H1 (cell line): Measurements from ENCODE around the gene GFPT1. TPM values are rescaled to one million over a fixed set of nuclear protein-coding genes. Genes with fewer than 3 reads are reported as not detected.

Experiments
- BCL11A ChIP-seq, 2 experiments: IDR thresholded peaks; one replicate each; pipeline ENCODE4 v1.6.1; 2011; ENCODE audit warnings: low read depth in 2 of 2, low read length in 2 of 2, mild to moderate bottlenecking in 2 of 2
- CEBPB ChIP-seq: IDR thresholded peaks from 2 replicates; pipeline ENCODE4 v1.6.1; 2012; ENCODE audit warnings: low read depth, low read length
- CREB1 ChIP-seq: IDR thresholded peaks from 2 replicates; pipeline ENCODE4 v1.6.1; 2012; ENCODE audit warnings: inconsistent platforms
- EZH2 ChIP-seq: fragments of 200-600 bp; sonication (generic); IDR thresholded peaks from 2 replicates; pipeline ENCODE4 v1.7.1; 2012; ENCODE audit warnings: low read depth, mild to moderate bottlenecking, moderate library complexity, low read length, inconsistent platforms; ENCODE audit not compliant: severe bottlenecking
- HDAC2 ChIP-seq, 2 experiments: fragments of 300-600 bp in 1 of 2; sonication (generic) in 1 of 2; IDR thresholded peaks; 2 replicates each; pipeline ENCODE4 v1.6.1; 2011 to 2012; ENCODE audit warnings: low read depth in 2 of 2, low read length in 2 of 2, mild to moderate bottlenecking in 2 of 2, moderate library complexity in 2 of 2, borderline replicate concordance in 1 of 2, inconsistent platforms in 1 of 2
- POU5F1 ChIP-seq: IDR thresholded peaks from 2 replicates; pipeline ENCODE4 v1.6.1; 2011; ENCODE audit warnings: low read depth, mild to moderate bottlenecking, low read length, moderate library complexity
- polyA plus RNA-seq, 7 experiments: library from polyadenylated mRNA; depleted of rRNA in 3 of 7; stranded (reverse) in 5 of 7; unstranded in 2 of 7; fragments of >200 nt in 5 of 7; fragments of 200-250 nt in 2 of 7; gene quantifications; 1 replicate in 5 of 7; 2 replicates in 1 of 7; 4 replicates in 1 of 7; pipeline versions ENCODE4 v1.2.1 to v1.2.3, GENCODE V29; 2011 to 2013; ENCODE audit warnings: missing spikeins in 2 of 7, mixed read lengths in 2 of 7
- total RNA-seq: library from RNA; stranded (reverse); fragmentation: NEBNext Ultra II Directional; extraction: Animal tissue kit (Norgen Biotek cat#: 25700); gene quantifications from 2 replicates; pipeline ENCODE4 v1.2.1, GENCODE V29; 2021

GFPT1 gene
- total and polyA plus RNA-seq, 2 of the 8 experiments (the other 6 are each of a cell fraction or from before 2014, with no cell fraction given): 13.3 to 76.2 TPM

GRCh38 chr2:69393963-69394362, 6.9 kb upstream of the GFPT1 start (continued):
- TF ChIP-seq BCL11A (IDR thresholded peaks at IDR 0.05; ENCODE audit: low read depth in 2 of 2, low read length in 2 of 2) (no peak), CREB1 (no peak), POU5F1 (no peak), EZH2 (no peak), HDAC2 (IDR thresholded peaks at IDR 0.05; ENCODE audit: borderline replicate concordance in 1 of 2, low read depth in 2 of 2, low read length in 2 of 2) (no peak), CEBPB (no peak)
